Stimulated activated CD4-positive, alpha-beta T cell treated with anti-CD3 and anti-CD28 coated beads, Interleukin-15, amount 100 ng/mL, for 1 hour (primary cell): ENCODE results near the gene SCAF1.

Experiments
- DNase-seq, 2 donors: peaks; one replicate each; pipeline ENCODE4 v3.0.0-alpha.2; 2020; ENCODE audit warnings: low read depth in 1 of 2, low spot score in 1 of 2

Gene SCAF1

DNA sequence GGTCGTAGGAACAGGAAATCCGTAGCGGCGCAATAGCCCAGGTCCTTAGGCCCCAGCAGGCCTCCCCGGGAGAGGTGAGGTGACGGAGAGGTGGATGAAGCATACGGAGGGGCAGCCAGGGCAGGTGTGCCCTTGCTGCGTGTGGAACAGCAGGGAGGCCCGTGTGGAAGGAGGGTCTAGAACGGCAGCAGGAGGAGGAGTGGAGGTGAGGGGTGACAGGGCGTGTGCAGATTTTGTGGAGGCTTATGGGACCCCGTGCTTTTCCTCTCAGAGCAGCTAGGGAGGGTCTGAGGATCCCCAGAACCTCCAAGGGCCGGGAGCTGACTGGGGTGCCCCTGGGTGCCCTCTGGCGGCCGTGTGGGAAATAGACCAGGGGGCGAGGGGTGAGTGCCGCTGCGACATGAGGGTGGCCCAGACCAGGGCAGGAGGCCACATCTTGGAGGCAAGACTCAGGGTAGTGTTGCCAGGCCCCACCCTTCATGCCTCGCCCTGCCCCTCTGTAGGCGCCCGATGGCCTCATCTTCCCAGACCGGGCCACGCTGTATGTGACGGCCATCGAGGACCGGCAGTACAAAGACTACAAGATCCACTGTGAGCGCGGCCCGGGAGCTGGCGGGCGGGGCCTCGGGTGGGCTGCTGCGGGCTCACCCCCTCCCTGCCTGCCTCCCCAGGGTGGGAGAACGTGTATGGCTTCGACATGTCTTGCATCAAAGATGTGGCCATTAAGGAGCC lies 42.4 kb downstream of the SCAF1 start:
- DNase-seq = no peak

DNA sequence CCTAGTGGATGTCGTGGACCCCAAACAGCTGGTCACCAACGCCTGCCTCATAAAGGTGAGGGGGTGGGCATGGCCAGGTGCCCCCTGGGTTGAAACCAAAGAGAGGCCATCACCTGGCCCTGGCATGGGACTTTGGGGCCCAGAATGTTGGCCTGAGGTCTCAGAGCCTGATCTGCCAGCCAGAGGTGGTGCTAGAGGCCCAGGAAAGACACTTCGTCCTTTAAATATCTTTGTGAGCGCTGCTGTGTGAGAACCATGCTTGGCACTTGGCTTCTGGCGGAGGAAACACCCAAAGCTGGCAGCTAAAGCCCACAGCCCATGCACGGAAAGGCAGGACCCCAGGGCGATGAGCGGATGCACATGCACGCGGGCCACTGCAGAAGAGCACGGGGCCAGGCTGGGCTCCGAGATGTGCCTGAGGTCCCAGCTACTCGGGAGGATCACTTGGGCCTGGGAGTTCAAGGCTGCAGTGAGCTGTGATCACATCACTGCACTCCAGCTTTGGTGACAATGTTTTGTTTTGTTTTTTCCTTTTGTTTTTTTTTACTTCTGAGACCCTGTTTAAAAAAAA lies 43.1 kb downstream of the SCAF1 start:
- DNase-seq = no peak

DNA sequence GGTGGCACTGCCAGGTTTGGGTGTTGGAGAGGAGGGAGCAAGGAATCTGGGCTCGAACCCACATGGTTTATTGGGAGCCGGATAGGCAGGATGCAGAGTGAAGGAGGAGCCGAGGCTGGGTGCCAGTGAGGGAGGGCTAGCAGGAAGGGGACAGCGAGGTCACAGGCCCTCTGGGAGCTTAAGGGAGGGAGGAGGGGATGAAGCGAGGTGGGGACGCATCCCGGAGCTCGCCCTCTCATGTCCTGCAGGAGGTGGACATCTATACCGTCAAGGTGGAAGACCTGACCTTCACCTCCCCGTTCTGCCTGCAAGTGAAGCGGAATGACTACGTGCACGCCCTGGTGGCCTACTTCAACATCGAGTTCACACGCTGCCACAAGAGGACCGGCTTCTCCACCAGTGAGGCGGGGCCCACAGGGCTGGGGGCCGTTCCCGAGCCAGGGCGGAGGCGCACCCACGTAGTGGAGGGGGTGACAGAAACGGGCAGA lies 43.9 kb downstream of the SCAF1 start:
- DNase-seq = no peak

DNA sequence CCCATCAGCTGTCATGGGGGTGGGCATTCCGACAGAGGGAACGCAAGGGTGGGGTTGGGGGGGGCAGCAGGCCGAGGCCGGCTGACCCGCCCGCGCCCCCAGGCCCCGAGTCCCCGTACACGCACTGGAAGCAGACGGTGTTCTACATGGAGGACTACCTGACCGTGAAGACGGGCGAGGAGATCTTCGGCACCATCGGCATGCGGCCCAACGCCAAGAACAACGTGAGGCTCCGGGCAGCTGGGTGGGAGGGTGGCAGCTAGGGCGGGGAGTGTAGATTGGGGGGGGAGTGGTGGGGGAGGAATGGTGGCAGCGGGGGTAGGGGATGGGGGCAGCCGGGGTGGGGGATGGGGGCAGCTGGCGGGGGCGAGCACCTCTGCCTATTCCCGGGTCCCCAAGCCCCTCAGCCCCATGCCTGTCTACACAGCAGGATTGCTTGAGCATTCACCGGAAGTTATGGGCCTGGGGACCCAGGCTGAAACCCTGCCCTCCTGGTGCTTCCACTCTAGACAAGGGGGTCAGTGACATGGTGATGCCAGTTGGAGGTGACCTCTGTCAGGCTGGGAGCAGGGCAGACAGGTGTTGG lies 44.6 kb downstream of the SCAF1 start:
- no peak for DNase-seq

DNA sequence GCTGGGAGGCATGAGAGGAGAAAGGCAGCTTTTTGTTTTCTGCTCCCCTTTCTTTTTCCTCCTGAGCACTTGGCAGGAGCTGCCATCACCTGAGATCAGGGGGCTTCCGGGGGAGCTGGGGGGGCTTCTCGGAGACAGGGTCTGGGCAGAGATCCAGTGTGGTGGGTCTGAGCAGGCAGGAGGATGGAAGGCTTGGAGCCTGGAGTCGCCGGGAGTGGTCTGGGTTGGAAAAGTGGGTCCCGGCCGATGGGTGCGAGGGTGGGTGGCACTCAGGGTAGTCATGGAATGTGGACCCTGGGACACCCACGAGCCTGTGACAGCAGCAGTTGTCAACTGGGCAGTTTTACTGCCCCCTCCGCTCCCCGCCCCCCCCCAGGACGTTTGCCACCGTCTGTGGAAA lies 45.1 kb downstream of the SCAF1 start:
- no peak for DNase-seq

DNA sequence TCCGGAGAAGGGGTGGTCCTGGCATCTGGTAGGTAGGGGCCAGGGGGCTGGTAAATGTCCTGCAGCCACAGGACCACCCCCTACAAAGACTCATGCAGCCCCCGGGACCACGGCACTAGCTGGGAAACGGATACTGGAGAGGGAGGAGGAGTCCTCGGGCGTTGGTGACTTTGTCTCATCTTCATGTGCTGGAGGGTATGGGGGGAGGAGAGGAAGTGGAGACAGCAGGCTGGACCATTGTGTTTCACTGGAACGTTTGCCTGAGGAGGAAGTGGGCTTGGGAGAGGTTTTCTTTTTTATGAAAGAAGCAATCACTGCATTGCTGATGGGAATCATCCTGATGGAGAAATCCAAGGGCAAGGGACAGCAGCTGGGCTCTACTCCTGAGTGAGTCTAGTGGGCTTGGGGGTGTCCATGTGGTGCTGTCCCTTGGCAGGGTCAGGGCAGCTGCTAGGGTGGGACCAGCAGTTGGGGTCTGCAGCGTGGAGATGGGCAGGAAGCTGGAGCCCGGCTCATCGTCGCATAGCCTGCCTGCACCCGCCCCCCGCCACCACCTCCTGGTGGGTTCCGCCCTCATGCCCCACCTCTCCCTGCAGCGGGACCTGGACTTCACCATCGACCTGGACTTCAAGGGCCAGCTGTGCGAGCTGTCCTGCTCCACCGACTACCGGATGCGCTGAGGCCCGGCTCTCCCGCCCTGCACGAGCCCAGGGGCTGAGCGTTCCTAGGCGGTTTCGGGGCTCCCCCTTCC lies 45.7 kb downstream of the SCAF1 start:
- DNase-seq = no peak

DNA sequence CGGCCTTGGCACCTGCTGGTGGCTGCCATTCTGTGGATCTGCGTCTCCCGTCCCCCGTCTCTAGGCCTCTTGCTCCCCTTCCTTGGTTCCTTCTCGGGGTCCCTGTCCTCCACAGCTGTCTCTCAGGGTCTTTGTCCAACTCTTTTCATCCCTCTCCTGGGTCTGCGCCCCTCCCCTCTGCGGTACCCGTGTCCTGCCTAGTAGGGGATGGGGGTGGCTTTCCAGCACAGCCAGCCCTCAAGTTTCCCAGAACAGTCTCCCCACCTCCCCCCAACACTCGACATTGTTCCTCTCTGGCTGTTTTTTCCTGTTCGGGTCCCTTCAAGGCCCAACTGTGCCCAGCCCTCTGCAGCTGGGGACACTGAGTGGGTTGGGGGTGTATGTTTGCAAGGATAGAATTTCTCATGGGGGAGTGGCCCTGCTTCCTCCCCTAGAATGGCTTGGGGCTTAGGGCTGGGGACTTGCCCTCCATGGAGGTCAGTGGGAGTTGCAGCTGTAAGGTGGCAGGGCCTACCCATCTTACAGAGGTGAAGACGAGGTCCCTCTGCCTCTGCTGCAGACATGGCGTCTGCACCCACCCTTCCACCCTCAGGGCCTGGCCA lies 46.6 kb downstream of the SCAF1 start:
- no peak for DNase-seq

DNA sequence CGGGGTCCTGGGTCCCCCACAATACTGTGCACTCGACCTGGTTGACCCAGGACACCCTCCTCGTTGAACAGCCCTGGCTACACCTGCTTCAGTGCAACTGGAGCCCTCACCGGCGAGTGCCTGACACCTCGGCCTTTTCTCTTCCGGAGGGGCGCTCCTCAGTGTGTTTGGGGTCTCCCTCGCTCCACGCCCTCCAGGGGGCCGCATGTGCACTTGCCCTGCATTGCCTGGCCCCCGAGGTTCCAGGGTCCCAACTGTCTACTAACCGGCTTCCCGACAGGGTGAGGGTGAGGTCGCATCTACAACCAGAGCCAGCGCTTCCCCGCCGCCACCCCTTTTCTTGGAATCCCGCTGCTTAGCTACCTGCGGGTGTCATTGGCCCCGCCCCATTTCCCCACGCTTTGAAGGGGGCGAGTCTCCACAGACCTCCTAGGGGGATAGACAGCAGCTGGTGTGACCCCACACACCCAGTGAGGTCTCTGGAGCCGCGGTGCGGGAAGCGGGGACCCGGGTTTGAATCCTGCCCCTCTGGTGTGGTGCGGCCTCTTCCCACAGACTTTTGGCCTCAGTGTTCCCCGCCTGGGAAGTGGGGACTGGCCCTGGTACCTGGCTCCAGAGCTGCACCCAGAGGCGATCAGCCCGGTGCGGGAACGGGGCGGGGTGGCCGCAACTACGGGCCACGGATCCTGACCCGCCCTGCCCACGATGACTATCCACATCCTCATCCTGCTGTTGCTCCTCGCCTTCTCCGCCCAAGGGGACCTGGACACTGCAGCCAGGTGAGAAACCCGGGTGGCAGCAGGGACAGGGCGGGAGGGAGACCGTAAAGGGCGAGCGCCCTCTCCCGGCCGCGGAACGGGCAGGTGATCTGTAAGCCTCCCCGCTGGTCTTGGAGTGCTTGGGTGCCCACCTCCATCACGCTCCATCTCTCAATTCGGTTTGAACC lies 47.4 kb downstream of the SCAF1 start, which contains the start of gene ADM5:
Gene ADM5, plus strand, starts transcription at position 462 of the 946 bp plus-strand sequence. Its CDS starts 244 bp downstream, at position 706.
- no peak for DNase-seq

DNA sequence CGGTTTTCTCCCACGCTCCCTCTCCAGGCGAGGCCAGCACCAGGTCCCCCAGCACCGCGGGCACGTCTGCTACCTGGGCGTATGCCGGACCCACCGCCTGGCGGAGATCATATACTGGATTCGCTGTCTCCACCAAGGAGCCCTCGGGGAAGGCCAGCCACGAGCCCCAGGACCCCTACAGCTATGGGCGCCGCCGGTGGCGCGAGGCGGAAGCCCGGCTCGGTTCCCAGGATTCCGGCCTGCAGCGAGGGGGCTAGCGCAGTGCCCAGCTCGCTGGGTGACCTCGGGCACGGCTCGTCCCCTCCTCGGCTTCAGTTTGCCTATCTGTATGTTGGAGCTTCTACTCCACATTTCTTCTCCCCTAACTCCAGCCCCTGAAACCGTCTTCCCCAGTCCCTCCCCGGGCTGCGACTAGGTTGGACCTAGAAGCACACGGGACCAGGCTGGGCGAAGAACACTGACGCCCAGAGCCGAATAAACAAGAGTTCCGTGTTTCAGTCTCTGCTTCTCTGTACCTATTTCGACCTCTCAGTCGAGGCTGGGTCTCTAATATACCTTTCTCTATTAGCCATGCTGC lies 48.2 kb downstream of the SCAF1 start:
- no peak for DNase-seq

DNA sequence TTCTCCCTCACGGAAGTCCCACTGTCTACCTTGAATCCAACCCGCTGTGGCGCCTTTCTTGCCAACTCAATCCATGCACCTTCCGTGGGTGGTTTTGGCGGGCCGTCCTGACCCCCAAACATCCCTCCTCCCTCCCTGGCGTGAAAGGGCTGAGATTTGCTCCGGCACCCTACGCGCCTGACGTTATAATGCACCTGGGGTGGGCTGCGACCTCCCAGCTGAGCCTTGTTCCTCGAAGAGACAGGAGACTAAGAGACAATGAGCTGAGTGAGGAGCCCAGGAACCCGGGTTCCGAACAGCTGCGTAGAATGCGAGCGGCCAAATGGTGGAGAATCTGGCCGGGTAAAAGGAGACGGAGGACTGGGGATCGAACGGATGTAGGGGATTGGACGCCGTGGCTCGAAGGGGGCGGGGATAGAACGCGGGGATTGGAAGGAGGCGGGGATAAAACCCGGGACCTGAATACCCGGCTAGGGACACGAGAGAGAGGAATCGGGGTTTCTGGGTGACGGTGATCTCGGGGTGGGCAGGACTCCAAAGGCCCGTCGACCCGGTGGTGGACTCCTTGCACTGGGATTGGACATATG lies 48.7 kb downstream of the SCAF1 start, which contains the start of gene CPT1C:
Gene CPT1C, plus strand, starts transcription at position 461 of the 587 bp plus-strand sequence. CDS start 1,137 bp downstream, outside the sequence.
- DNase-seq = peak in 1 of 2 donors; percentile 42

DNA sequence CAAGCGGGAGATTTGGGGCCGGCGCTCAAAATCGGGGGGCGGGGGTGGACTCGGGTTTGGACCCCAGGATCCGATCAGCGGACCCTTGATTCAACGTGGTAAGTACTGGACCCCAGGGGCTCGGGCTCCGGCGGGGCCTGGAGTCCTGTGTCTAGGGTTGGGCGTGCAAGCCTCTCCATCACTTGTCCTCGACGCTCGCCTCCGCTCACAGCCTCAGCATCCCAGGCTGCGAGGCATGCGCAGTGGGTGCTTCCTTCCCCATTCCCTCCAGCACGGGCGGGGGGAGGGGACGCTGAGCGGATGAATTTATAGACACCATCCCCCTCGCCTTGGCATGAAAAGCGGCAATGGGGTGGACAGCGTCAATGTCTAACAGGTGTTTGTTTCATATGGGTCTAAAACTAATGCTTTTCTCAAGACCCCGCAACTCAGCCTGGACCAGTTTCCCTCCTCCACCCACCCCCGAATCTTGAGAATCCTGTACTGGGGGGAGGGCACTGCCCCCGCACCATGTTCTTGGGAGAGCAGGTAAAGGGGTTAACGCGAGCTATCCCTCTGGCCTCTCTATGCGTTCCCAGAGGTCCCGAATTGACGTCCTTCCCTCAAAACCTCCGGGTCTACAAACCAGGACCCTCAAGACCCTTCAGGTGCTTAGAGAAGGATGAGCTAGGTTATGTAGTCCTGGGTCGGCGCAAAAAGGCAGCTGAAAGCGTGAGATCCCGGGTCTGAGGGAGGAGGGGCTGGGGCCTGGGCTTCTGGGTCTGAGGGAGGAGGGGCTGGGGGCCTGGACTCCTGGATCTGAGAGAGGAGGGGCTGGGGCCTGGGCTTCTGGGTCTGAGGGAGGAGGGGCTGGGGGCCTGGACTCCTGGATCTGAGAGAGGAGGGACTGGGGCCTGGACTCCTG lies 49.5 kb downstream of the SCAF1 start:
- no peak for DNase-seq

DNA sequence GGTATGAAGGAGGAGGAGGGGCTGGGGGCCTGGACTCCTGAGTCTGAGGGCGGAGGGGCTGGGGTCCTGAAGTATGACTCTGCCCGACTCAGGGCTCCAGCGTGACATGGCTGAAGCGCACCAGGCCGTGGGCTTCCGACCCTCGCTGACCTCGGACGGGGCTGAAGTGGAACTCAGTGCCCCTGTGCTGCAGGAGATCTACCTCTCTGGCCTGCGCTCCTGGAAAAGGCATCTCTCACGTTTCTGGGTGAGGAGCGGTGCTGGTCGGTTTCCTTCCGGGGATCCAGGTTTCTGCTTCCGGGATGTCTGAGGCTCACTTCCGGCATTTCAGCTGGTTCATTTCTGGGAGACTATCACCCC lies 50.1 kb downstream of the SCAF1 start:
- no peak for DNase-seq

DNA sequence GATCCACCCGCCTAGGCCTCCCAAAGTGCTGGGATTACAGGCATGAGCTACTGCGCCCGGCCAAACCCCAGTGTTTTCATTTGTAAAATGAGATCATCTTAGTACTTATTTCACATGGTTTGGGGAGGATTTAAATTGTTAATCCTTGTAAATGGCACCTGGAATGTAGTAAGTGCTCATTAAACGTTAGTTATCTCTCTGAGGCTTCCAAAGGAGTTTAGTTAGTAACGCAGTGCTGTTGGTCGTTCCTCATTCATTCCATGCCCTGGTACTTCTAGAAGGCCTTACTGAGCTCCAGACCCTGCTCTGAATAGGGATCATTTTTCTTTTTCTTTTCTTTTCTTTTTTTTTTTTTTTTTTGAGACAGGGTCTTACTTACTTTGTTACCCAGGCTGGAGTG lies 54.1 kb downstream of the SCAF1 start:
- no peak for DNase-seq

DNA sequence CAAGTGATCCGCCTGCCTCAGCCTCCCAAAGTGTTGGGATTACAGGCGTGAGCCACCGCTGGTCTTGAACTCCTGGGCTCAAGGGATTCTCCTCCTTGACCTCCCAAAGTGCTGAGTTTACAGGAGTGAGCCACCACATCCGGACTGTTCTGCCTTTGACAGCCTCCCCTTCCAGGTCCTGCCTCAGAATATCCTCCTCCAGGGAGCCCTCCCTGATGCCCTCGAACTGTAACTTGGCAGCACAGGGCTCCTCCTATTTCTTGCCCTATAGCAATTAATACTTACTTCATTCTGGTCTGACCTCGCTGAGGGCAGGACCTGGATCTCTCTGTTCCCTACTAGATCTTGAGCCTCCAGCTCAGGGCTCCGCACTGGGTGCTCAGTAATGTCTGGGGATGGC lies 54.9 kb downstream of the SCAF1 start:
- no peak for DNase-seq

DNA sequence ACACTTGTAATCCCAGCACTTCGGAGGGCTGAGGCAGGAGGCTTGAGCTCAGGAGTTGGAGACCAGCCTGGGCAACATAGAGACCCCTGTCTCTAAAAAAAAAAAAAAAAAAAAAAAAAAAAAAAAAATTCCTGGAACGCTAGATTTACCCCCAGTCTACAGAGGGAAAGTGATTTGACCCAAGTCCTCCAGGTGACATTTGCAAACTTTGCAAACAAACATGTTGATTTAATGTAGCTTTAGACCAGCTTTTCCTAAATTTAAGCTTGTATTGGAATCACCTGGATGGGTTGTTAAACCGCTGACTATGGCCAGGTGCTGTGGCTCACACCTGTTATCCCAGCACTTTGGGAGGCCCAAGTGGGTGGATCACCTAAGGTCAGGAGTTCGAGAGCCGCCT lies 57.4 kb downstream of the SCAF1 start:
- DNase-seq = no peak

DNA sequence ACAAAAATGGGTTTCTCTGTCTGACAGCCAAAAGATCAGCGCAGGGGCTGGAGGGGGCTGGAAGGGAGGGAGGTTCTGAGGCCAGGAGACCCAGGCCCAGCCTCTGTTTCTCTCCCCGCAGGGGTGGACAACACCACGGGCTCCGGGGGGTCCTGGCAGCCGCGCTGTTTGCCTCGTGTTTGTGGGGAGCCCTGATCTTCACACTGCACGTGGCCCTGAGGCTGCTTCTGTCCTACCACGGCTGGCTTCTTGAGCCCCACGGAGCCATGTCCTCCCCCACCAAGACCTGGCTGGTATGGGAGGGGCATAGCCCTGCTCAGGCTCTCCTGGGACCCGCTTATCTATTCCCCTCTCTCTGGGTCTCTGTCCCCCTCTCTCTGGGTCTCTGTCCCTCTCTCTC lies 58.6 kb downstream of the SCAF1 start:
- no peak for DNase-seq

DNA sequence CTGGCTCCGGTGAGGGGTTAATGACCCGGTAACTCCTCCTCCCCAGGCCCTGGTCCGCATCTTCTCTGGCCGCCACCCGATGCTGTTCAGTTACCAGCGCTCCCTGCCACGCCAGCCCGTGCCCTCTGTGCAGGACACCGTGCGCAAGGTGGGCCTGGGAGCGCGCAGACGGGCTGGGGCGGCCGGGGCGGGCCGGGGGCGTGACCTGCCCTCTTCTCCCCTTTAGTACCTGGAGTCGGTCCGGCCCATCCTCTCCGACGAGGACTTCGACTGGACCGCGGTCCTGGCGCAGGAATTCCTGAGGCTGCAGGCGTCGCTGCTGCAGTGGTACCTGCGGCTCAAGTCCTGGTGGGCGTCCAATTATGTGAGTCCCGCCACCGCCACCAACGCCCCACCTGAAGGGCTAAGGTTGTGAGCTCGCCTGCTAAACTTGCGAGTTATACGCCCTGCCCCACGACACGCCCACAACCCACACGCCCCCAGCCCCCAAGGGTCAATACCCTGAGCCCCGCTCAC lies 59.3 kb downstream of the SCAF1 start:
- no peak for DNase-seq
